ENCODE data around the gene LPCAT2. TPM values are rescaled to one million over a fixed set of nuclear protein-coding genes. Genes with fewer than 3 reads are reported as not detected.

The LPCAT2 gene
- total and polyA plus RNA-seq, 2 of the 8 experiments (the other 6 are each of a cell fraction or from before 2014, with no cell fraction given), result 2.2 to 10.6 TPM

GRCh38 chr16:55471448-55472097 lies 37.3 kb upstream of the LPCAT2 start (continued):
- TF ChIP-seq TAF7 (optimal IDR thresholded peaks at IDR 0.05; ENCODE audit: borderline replicate concordance, low read depth, low read length) (no peak), RAD21 (IDR thresholded peaks at IDR 0.05 in 1 of 2, conservative IDR thresholded peaks at IDR 0.05 in 1 of 2; ENCODE audit: low read depth in 2 of 2, low read length in 2 of 2) (no peak), TCF12 (IDR thresholded peaks at IDR 0.05; ENCODE audit: low read depth, low read length) (no peak)
